Airway epithelial cell (primary cell): ENCODE data around the gene ASPRV1. TPM values are rescaled to one million over a fixed set of nuclear protein-coding genes. Genes with fewer than 3 reads are reported as not detected.

Experiments used
- total RNA-seq: library from RNA; depleted of rRNA; stranded (reverse); fragments of >200 nt; gene quantifications from 2 replicates; pipeline ENCODE4 v1.2.3, GENCODE V29; 2015

Gene ASPRV1
- 0.21 TPM in 1 of 2 replicates, not detected in the other for total RNA-seq

DNA sequence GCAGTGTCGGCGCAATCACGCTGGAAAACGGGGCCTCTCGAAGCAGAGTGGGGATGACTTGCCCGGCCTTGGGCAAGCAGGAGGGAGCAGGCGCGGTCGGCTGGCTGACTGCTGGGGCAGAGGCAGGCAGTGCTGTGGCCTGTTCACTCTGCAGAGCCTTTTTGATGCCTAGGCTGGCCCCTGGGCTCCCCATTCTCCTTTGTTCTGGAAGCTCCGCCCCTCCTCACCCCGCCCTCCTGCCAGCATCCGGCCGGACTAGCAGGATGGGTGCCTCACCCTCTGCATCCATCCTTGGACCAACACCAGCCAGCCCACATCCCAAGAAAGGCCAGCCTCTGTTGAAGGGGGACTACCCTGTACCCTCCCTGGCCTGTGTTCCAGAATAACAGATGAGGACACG, at the start of gene ASPRV1:
Gene ASPRV1, minus strand, starts transcription at position 136 of the 400 bp plus-strand sequence. CDS start 195 bp downstream, outside the sequence.

DNA sequence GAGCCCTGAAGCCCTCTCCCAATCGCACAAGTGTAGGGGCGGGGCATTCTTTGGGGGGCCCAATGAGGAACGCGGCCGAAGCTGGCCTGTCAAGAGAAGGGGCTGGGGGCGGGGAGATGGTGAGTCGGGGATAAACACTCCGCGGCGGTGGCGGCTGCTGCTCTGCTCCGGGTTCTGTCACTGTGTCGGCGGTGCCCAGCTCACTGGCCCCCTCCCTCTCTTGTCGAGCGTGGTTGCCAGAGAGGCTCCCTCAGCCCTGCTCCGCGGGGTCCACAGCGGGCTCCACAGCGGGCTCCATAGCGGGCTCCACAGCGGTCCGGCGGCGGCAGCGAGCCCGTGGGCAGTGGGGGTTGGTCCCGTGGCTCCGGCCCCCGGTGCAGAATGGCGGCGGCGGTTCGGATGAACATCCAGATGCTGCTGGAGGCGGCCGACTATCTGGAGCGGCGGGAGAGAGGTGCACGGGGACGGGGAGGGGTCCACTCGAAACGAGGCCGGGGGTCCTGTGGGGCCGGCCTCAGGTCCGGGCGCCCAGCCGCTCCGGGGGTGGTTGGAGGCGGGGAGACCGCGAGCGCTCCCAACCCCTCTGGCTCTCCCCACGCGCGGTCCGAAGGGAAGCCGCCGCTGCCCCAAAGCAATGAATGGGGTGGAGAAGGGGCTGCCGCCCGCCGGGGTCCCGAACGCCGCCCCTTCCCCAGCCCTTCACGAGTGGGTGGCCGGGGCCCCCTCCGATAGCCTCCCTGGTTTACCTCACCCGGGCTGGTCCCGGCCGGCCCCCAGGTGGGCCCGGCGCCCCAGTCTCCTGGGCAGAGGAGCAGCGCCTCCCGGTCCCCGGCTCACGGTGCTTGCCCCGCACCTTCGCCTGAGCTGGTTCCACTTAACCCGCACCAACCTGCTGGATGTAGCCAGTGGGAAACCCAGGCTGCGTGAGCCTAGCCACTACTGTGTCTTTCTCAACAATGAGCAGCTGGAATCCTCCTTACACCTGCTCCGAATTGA, 46.2 kb downstream of the ASPRV1 start, which contains the start of gene MXD1:
Gene MXD1, plus strand, starts transcription at position 160 of the 996 bp plus-strand sequence. Its CDS starts 222 bp downstream, at position 382.

Other genes starting within 250 kb of the ASPRV1 start
- gene ANXA4, start 219.5 kb downstream of the ASPRV1 start, total RNA-seq = 58.8 and 64.8 TPM in 2 replicates
- 6.2 and 11.0 TPM in 2 replicates for gene GMCL1, start 132.0 kb downstream of the ASPRV1 start, total RNA-seq
- 40.1 and 44.8 TPM in 2 replicates for gene SNRNP27, start 67.7 kb downstream of the ASPRV1 start, total RNA-seq
- 9.2 and 13.5 TPM in 2 replicates for gene MXD1, start 46.5 kb downstream of the ASPRV1 start, total RNA-seq
- gene PCBP1, start 125.8 kb upstream of the ASPRV1 start, total RNA-seq = 87.3 and 107 TPM in 2 replicates
- 2.3 and 6.5 TPM in 2 replicates for gene C2orf42, start 229.4 kb upstream of the ASPRV1 start, total RNA-seq